HCT116 (cell line): ENCODE results near the gene SCGB2B2. TPM values are rescaled to one million over a fixed set of nuclear protein-coding genes. Genes with fewer than 3 reads are reported as not detected.

Experiments used
- ATAC-seq: fragments of 200-7000 bp; cut with Tn5 transposase; 2 replicates; pipeline ENCODE4 v1.9.1; 2020; ENCODE audit warnings: mild to moderate bottlenecking, moderate library complexity
- BruUV-seq: library from RNA; stranded (reverse); fragments of 400-500 nt; replicated peaks from 2 replicates; lab custom pipeline; 2021; lab: Mats Ljungman, UMichigan
- CTCF ChIA-PET: fragments of 300-600 bp; sonication (Branson Sonifier 250); formaldehyde crosslinking; loops from one replicate; lab custom pipeline; 2021; ENCODE audit warnings: antibody characterized with exemption; lab: Charles Lee
- POLR2A ChIA-PET: fragments of 300-600, 350-600 bp; sonication (Branson Sonifier 250); formaldehyde crosslinking; loops from one replicate; lab custom pipeline; 2021; ENCODE audit warnings: antibody characterized with exemption; lab: Charles Lee
- RAD21 ChIA-PET, 2 experiments: fragments of 300-600 bp; sonication (Branson Sonifier 250); formaldehyde crosslinking; loops; one replicate each; lab custom pipeline; 2023; ENCODE audit warnings: low total read pairs in 2 of 2; ENCODE audit not compliant: uncharacterized antibody in 2 of 2, unreplicated experiment in 2 of 2, low non-redundant PET in 1 of 2; lab: Charles Lee
- DNase-seq: peaks from one replicate; pipeline ENCODE4 v3.0.0-alpha.2; 2010; ENCODE audit warnings: low read depth, low spot score
- H2AFZ ChIP-seq: fragments of 200-600 bp; shearing (Covaris generic), sonication (generic); 2 replicates; pipeline ENCODE4 v1.6.1; 2017; ENCODE audit warnings: low read depth, mixed run types, mixed read lengths, antibody characterized with exemption, low read length; ENCODE audit not compliant: poor library complexity, severe bottlenecking
- H3K27ac ChIP-seq: 2 replicates; pipeline ENCODE4 v1.5.1; 2012; ENCODE audit warnings: low read depth, low read length
- H3K27me3 ChIP-seq: fragments of 200-600 bp; sonication (generic); 2 replicates; pipeline ENCODE4 v1.6.1; 2016; ENCODE audit warnings: mixed run types, low read length, mixed read lengths; ENCODE audit not compliant: insufficient read depth
- H3K36me3 ChIP-seq, 2 experiments: fragments of 200-500 bp in 1 of 2; fragments of 200-600 bp in 1 of 2; sonication (Bioruptor generic) in 1 of 2; sonication (generic) in 1 of 2; 2 replicates each; pipeline versions ENCODE4 v1.5.1 to v1.6.1; 2014 to 2016; ENCODE audit warnings: low read length in 2 of 2, inconsistent platforms in 1 of 2, mixed read lengths in 1 of 2, mixed run types in 1 of 2; ENCODE audit not compliant: insufficient read depth in 2 of 2, control insufficient read depth in 1 of 2
- H3K4me1 ChIP-seq, 2 experiments: fragments of 200-600 bp in 1 of 2; sonication (generic) in 1 of 2; 2 replicates each; pipeline versions ENCODE4 v1.5.1 to v1.6.1; 2012 to 2017; ENCODE audit warnings: low read length in 2 of 2, inconsistent platforms in 1 of 2, mild to moderate bottlenecking in 1 of 2, mixed read lengths in 1 of 2, mixed run types in 1 of 2, moderate library complexity in 1 of 2; ENCODE audit not compliant: insufficient read depth in 2 of 2, control insufficient read depth in 1 of 2
- H3K4me2 ChIP-seq: fragments of 200-600 bp; sonication (generic); 2 replicates; pipeline ENCODE4 v1.6.1; 2017; ENCODE audit warnings: mixed run types, low read length, mixed read lengths
- H3K4me3 ChIP-seq, 2 experiments: fragments of 200-600 bp in 1 of 2; sonication (generic) in 1 of 2; replicated peaks in 1 of 2; 2 replicates each; pipeline ENCODE4 v1.5.1; 2011 to 2016; ENCODE audit warnings: low read length in 2 of 2, control low read depth in 1 of 2, low read depth in 1 of 2, mild to moderate bottlenecking in 1 of 2, mixed read lengths in 1 of 2, mixed run types in 1 of 2
- H3K79me2 ChIP-seq: fragments of 200-600 bp; sonication (generic); 2 replicates; pipeline ENCODE4 v1.6.1; 2017; ENCODE audit warnings: mild to moderate bottlenecking, mixed run types, low read length, moderate library complexity, mixed read lengths; ENCODE audit not compliant: insufficient read depth
- H3K9ac ChIP-seq: fragments of 200-600 bp; sonication (generic); 2 replicates; pipeline ENCODE4 v1.6.1; 2016; ENCODE audit warnings: low read length, mixed read lengths
- H3K9me2 ChIP-seq: fragments of 200-600 bp; sonication (generic), shearing (Covaris generic); 2 replicates; pipeline ENCODE4 v1.6.1; 2017; ENCODE audit warnings: mixed run types, mild to moderate bottlenecking, moderate library complexity; ENCODE audit not compliant: insufficient read depth
- H3K9me3 ChIP-seq, 2 experiments: fragments of 200-500 bp in 1 of 2; fragments of 200-600 bp in 1 of 2; sonication (Bioruptor generic) in 1 of 2; sonication (generic) in 1 of 2; 2 replicates each; pipeline ENCODE4 v1.6.1; 2014 to 2017; ENCODE audit warnings: low read length in 2 of 2, mixed read lengths in 2 of 2, inconsistent platforms in 1 of 2, low read depth in 1 of 2, mild to moderate bottlenecking in 1 of 2, mixed run types in 1 of 2, moderate library complexity in 1 of 2; ENCODE audit not compliant: control insufficient read depth in 1 of 2, insufficient read depth in 1 of 2
- H4K20me1 ChIP-seq: fragments of 200-600 bp; sonication (generic), shearing (Covaris generic); 2 replicates; pipeline ENCODE4 v1.6.1; 2017; ENCODE audit warnings: mixed run types, mild to moderate bottlenecking, moderate library complexity; ENCODE audit not compliant: insufficient read depth
- CBX3 ChIP-seq: IDR thresholded peaks from 2 replicates; pipeline ENCODE4 v1.6.1; 2012; ENCODE audit warnings: low read depth
- CEBPB ChIP-seq: IDR thresholded peaks from 2 replicates; pipeline ENCODE4 v1.6.1; 2012; ENCODE audit warnings: low read depth
- CTCF ChIP-seq, 3 experiments: fragments of 200-600 bp in 1 of 3; sonication (generic) in 1 of 3; IDR thresholded peaks in 2 of 3; conservative IDR thresholded peaks in 1 of 3; 2 replicates each; pipeline ENCODE4 v1.5.1; 2012 to 2017; ENCODE audit warnings: low read depth in 2 of 3, low read length in 2 of 3, antibody characterized with exemption in 1 of 3, borderline replicate concordance in 1 of 3, control low read depth in 1 of 3, mild to moderate bottlenecking in 1 of 3, mixed read lengths in 1 of 3, mixed run types in 1 of 3, moderate library complexity in 1 of 3; ENCODE audit not compliant: insufficient read depth in 1 of 3
- EGR1 ChIP-seq: IDR thresholded peaks from 2 replicates; pipeline ENCODE4 v1.6.1; 2012; ENCODE audit warnings: low read depth
- EZH2phosphoT487 ChIP-seq: fragments of 200-600 bp; IDR thresholded peaks from 2 replicates; pipeline ENCODE4 v1.6.1; 2018; ENCODE audit warnings: antibody characterized with exemption, borderline replicate concordance
- FOSL1 ChIP-seq: IDR thresholded peaks from 2 replicates; pipeline ENCODE4 v1.6.1; 2012; ENCODE audit warnings: low read depth
- JUND ChIP-seq: IDR thresholded peaks from 2 replicates; pipeline ENCODE4 v1.6.1; 2012
- POLR2A ChIP-seq: IDR thresholded peaks from 2 replicates; pipeline ENCODE4 v1.7.0; 2011; ENCODE audit warnings: borderline replicate concordance; ENCODE audit not compliant: insufficient read depth, insufficient read length; ENCODE audit errors: extremely low read depth
- SRF ChIP-seq: IDR thresholded peaks from 2 replicates; pipeline ENCODE4 v1.6.1; 2012; ENCODE audit warnings: low read depth
- TCF7L2 ChIP-seq: IDR thresholded peaks from 2 replicates; pipeline ENCODE4 v1.7.0; 2011; ENCODE audit warnings: borderline replicate concordance, inconsistent platforms; ENCODE audit not compliant: insufficient read depth, insufficient read length; ENCODE audit errors: extremely low read depth
- YY1 ChIP-seq: IDR thresholded peaks from 2 replicates; pipeline ENCODE4 v1.6.1; 2011; ENCODE audit warnings: low read length, low read depth, moderate library complexity, mild to moderate bottlenecking; ENCODE audit not compliant: insufficient replicate concordance; ENCODE audit errors: extremely low read depth
- ZNF274 ChIP-seq: fragments of 200-500 bp; sonication (Bioruptor generic); IDR thresholded peaks from 2 replicates; pipeline ENCODE4 v1.6.1; 2014; ENCODE audit warnings: mild to moderate bottlenecking, low read depth, low read length, inconsistent platforms
- intact Hi-C: fragments of 100-400 bp; cut with micrococcal nuclease; formaldehyde crosslinking; loops from 2 replicates; pipeline ENCODE4 v1.10.0; 2022
- total RNA-seq: library from RNA; stranded (reverse); gene quantifications from one replicate; pipeline ENCODE4 v1.2.1, GENCODE V29; 2021; ENCODE audit not compliant: unreplicated experiment
- TF ChIP-seq, protein P1 (sequence below): IDR thresholded peaks from 2 replicates; pipeline ENCODE4 v1.6.1; 2012

Gene SCGB2B2
- total RNA-seq, 1 experiment from 2014 or later = 0.27 TPM

DNA sequence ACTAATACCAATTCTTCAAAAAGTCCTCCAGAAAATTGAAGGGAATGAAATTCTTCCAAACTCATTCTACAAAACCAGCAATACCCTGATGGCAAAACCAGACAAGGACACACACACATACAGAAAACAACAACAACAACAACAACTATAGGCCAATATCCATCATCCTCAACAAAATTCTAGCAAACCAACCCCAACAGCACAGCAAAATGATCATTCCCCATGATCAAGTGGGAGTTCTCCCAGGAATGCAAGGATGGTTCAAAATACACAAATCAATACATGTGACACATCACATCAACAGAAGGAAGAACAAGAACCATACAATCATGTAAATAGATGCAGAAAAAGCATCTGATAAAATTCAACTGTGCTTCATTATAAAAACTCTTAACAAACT lies 38.4 kb upstream of the SCGB2B2 start:
- no peaks in the 10 kb centered on the region for H3K36me3 ChIP-seq
- no peaks in the 10 kb centered on the region; the same call in 1 of the 2 replicates for H3K27me3 ChIP-seq
- ChIA-PET POLR2A (no interaction called here), RAD21 (no interaction called here), CTCF (no interaction called here)
- H3K27ac ChIP-seq = no peak overlapping the region
- ATAC-seq = no peak
- BruUV-seq = no TSS peak
- 0 out of 4 replicates have a peak, but pooled peaks cover 0 to 4% of the 10 kb centered on the region in 2 experiments for H3K9me3 ChIP-seq
- no peaks in the 10 kb centered on the region for H3K9me2 ChIP-seq
- no peak for DNase-seq
- H3K4me1 ChIP-seq = no peaks in the 10 kb centered on the region
- H4K20me1 ChIP-seq = no peaks in the 10 kb centered on the region
- H3K9ac ChIP-seq = no peak overlapping the region
- no peaks in the 10 kb centered on the region for H3K79me2 ChIP-seq
- intact Hi-C loops = loop anchor here (10.0 kb wide), 1 partner anchor 571 kb away; no protein-coding TSS in a partner anchor
- H3K4me3 ChIP-seq = no peak overlapping the region
- no peak overlapping the region for H3K4me2 ChIP-seq
- TF ChIP-seq CEBPB (no peak), EZH2phosphoT487 (no peak), FOSL1 (no peak), CTCF (IDR thresholded peaks at IDR 0.05 in 2 of 3, conservative IDR thresholded peaks at IDR 0.05 in 1 of 3; ENCODE audit: borderline replicate concordance in 1 of 3, insufficient read depth in 1 of 3, low read depth in 2 of 3, low read length in 2 of 3) (no peak), EGR1 (no peak), SRF (no peak), TCF7L2 (no peak), YY1 (no peak), POLR2A (no peak), JUND (no peak), ZNF274 (no peak), CBX3 (no peak)
- TF ChIP-seq, protein P1, sequence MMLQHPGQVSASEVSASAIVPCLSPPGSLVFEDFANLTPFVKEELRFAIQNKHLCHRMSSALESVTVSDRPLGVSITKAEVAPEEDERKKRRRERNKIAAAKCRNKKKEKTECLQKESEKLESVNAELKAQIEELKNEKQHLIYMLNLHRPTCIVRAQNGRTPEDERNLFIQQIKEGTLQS = no peak
- H2AFZ ChIP-seq = no peak overlapping the region
